Mesendoderm (in vitro differentiated cells): Measurements from ENCODE around the gene DBT.
A peak's percentile ranks its signal among the peaks of the same experiment; 100 is the strongest.

Source experiments
- DNase-seq: peaks from one replicate; pipeline ENCODE4 v3.0.0; 2013
- H2AK5ac ChIP-seq: 2 replicates; pipeline ENCODE4 v1.6.1; 2013; ENCODE audit warnings: low read length, inconsistent platforms
- H2BK120ac ChIP-seq: 2 replicates; pipeline ENCODE4 v1.6.1; 2013; ENCODE audit warnings: low read depth, mild to moderate bottlenecking, low read length, moderate library complexity, mixed read lengths
- H2BK15ac ChIP-seq: replicated peaks from 2 replicates; pipeline ENCODE4 v1.6.1; 2013; ENCODE audit warnings: low read depth, mild to moderate bottlenecking, moderate library complexity
- H2BK5ac ChIP-seq: 2 replicates; pipeline ENCODE4 v1.6.1; 2013; ENCODE audit warnings: low read length, inconsistent platforms
- H3K18ac ChIP-seq: 2 replicates; pipeline ENCODE4 v1.6.1; 2013; ENCODE audit warnings: mild to moderate bottlenecking, low read length, mixed read lengths
- H3K23ac ChIP-seq: one replicate; pipeline ENCODE4 v1.6.1; 2013; ENCODE audit warnings: low read length
- H3K27ac ChIP-seq: 2 replicates; pipeline ENCODE4 v1.5.1; 2013; ENCODE audit warnings: low read depth, mild to moderate bottlenecking, inconsistent platforms, low read length, moderate library complexity
- H3K27me3 ChIP-seq: 2 replicates; pipeline ENCODE4 v1.6.1; 2013; ENCODE audit warnings: low read length, control low read depth, mild to moderate bottlenecking, inconsistent platforms; ENCODE audit not compliant: insufficient read depth, poor library complexity
- H3K36me3 ChIP-seq: 2 replicates; pipeline ENCODE4 v1.6.1; 2013; ENCODE audit warnings: low read length, inconsistent platforms; ENCODE audit not compliant: control insufficient read depth, insufficient read depth
- H3K4ac ChIP-seq: one replicate; pipeline ENCODE4 v1.6.1; 2013; ENCODE audit warnings: low read depth, mild to moderate bottlenecking, low read length, moderate library complexity
- H3K4me1 ChIP-seq: 2 replicates; pipeline ENCODE4 v1.6.1; 2013; ENCODE audit warnings: low read depth, low read length, inconsistent platforms; ENCODE audit not compliant: control insufficient read depth
- H3K4me2 ChIP-seq: 2 replicates; pipeline ENCODE4 v1.6.1; 2013; ENCODE audit warnings: low read length
- H3K4me3 ChIP-seq: 2 replicates; pipeline ENCODE4 v1.5.1; 2013; ENCODE audit warnings: mild to moderate bottlenecking, low read length
- H3K56ac ChIP-seq: one replicate; pipeline ENCODE4 v1.6.1; 2013; ENCODE audit warnings: low read length
- H3K79me1 ChIP-seq: 2 replicates; pipeline ENCODE4 v1.6.1; 2013; ENCODE audit warnings: low read length, inconsistent platforms
- H3K79me2 ChIP-seq: 2 replicates; pipeline ENCODE4 v1.6.1; 2013; ENCODE audit warnings: mild to moderate bottlenecking, low read length; ENCODE audit not compliant: control insufficient read depth, insufficient read depth
- H3K9ac ChIP-seq: 2 replicates; pipeline ENCODE4 v1.6.1; 2013; ENCODE audit warnings: low read length, inconsistent platforms
- H4K5ac ChIP-seq: one replicate; pipeline ENCODE4 v1.6.1; 2013; ENCODE audit warnings: low read length
- H4K8ac ChIP-seq: one replicate; pipeline ENCODE4 v1.6.1; 2013; ENCODE audit warnings: low read depth, mild to moderate bottlenecking, control low read depth, low read length, moderate library complexity
- WGBS: extraction: QIAGEN DNeasy Blood & Tissue Kit; methylation state at CpG from one replicate; pipeline ENCODE4 v1.1.7; 2013; ENCODE audit warnings: low lambda C conversion rate, missing lambda C conversion rate; ENCODE audit not compliant: insufficient coverage; ENCODE audit errors: extremely low coverage; 5-methylcytosine and 5-hydroxymethylcytosine counted together

DBT gene

GRCh38 chr1:100249155-100249536 lies 488 bp downstream of the DBT start:
- no peaks in the 10 kb centered on the region for H3K27me3 ChIP-seq
- H4K5ac ChIP-seq, result no peak overlapping the region
- peaks cover 11% of the 10 kb centered on the region for H3K79me2 ChIP-seq
- peak overlapping the region; percentile 98 for H3K56ac ChIP-seq
- H2BK15ac ChIP-seq, result no peak overlapping the region
- H3K23ac ChIP-seq, result peak overlapping the region; percentile 34
- H3K9ac ChIP-seq, result peak overlapping the region; percentile 88
- no peak overlapping the region for H3K18ac ChIP-seq
- no peak overlapping the region for H2BK120ac ChIP-seq
- no peaks in the 10 kb centered on the region for H3K36me3 ChIP-seq
- H2AK5ac ChIP-seq, result no peak overlapping the region
- H3K4ac ChIP-seq, result peak overlapping the region; percentile 4
- no peak overlapping the region for H3K27ac ChIP-seq
- H3K79me1 ChIP-seq, result peaks cover 5% of the 10 kb centered on the region
- no peak overlapping the region for H4K8ac ChIP-seq
- DNase-seq, result no peak
- H3K4me2 ChIP-seq, result peak overlapping the region; percentile 39
- H2BK5ac ChIP-seq, result peak overlapping the region; percentile 7
- no CpG with 5 or more reads among the region's 12 CpGs for WGBS
- H3K4me3 ChIP-seq, result peak overlapping the region; percentile 97
- H3K4me1 ChIP-seq, result peaks cover 4% of the 10 kb centered on the region

GRCh38 chr1:100246738-100247137 lies 2.9 kb downstream of the DBT start:
- Histone ChIP-seq H2BK5ac (no peak overlapping the region), H3K4ac (no peak overlapping the region), H2AK5ac (no peak overlapping the region), H3K18ac (no peak overlapping the region), H3K9ac (no peak overlapping the region), H3K27ac (no peak overlapping the region), H3K23ac (no peak overlapping the region), H4K5ac (no peak overlapping the region), H3K79me1 (peaks cover 8% of the 10 kb centered on the region), H2BK120ac (no peak overlapping the region), H2BK15ac (no peak overlapping the region), H3K27me3 (no peaks in the 10 kb centered on the region), H3K4me1 (peaks cover 2% of the 10 kb centered on the region), H3K4me2 (no peak overlapping the region), H3K79me2 (peaks cover 13% of the 10 kb centered on the region), H4K8ac (no peak overlapping the region), H3K4me3 (no peak overlapping the region), H3K36me3 (no peaks in the 10 kb centered on the region), H3K56ac (no peak overlapping the region)
- peak; percentile 6 for DNase-seq
- no CpG with 5 or more reads among the region's 4 CpGs for WGBS

GRCh38 chr1:100240631-100241030 lies 9.0 kb downstream of the DBT start:
- no CpG with 5 or more reads among the region's 4 CpGs for WGBS
- H2BK120ac ChIP-seq, result no peak overlapping the region

GRCh38 chr1:100239961-100240360 lies 9.7 kb downstream of the DBT start:
- no peaks in the 10 kb centered on the region for H3K4me1 ChIP-seq
- no peak overlapping the region for H2BK15ac ChIP-seq
- no peak for DNase-seq
- no peak overlapping the region for H3K18ac ChIP-seq
- H3K79me2 ChIP-seq, result peaks cover 2% of the 10 kb centered on the region
- H3K9ac ChIP-seq, result no peak overlapping the region
- H4K5ac ChIP-seq, result no peak overlapping the region
- H3K56ac ChIP-seq, result no peak overlapping the region
- no peak overlapping the region for H3K4me2 ChIP-seq
- H3K4ac ChIP-seq, result no peak overlapping the region
- no peak overlapping the region for H3K27ac ChIP-seq
- no peak overlapping the region for H3K23ac ChIP-seq
- no peak overlapping the region for H4K8ac ChIP-seq
- H3K36me3 ChIP-seq, result no peaks in the 10 kb centered on the region
- no peak overlapping the region for H2BK5ac ChIP-seq
- H3K79me1 ChIP-seq, result peaks cover 3% of the 10 kb centered on the region
- no peak overlapping the region for H3K4me3 ChIP-seq
- no peak overlapping the region for H2AK5ac ChIP-seq
- H3K27me3 ChIP-seq, result no peaks in the 10 kb centered on the region
- no peak overlapping the region for H2BK120ac ChIP-seq

More at GRCh38 chr1:100240631-100241030, 9.0 kb downstream of the DBT start:
- Histone ChIP-seq H3K23ac (no peak overlapping the region), H3K79me2 (peaks cover 2% of the 10 kb centered on the region), H2BK5ac (no peak overlapping the region), H3K4me2 (no peak overlapping the region), H3K4ac (no peak overlapping the region), H4K5ac (no peak overlapping the region), H3K27ac (no peak overlapping the region), H3K9ac (no peak overlapping the region), H3K18ac (no peak overlapping the region), H3K27me3 (no peaks in the 10 kb centered on the region), H2AK5ac (no peak overlapping the region), H3K56ac (no peak overlapping the region), H3K4me3 (no peak overlapping the region), H2BK15ac (no peak overlapping the region), H3K4me1 (no peaks in the 10 kb centered on the region), H3K36me3 (no peaks in the 10 kb centered on the region), H4K8ac (no peak overlapping the region), H3K79me1 (peaks cover 3% of the 10 kb centered on the region)
- DNase-seq, result no peak

GRCh38 chr1:100237091-100237490 lies 12.5 kb downstream of the DBT start:
- H3K4me3 ChIP-seq, result no peak overlapping the region
- H3K4ac ChIP-seq, result no peak overlapping the region
- H3K79me1 ChIP-seq, result no peaks in the 10 kb centered on the region
- H3K18ac ChIP-seq, result no peak overlapping the region
- H3K4me1 ChIP-seq, result no peaks in the 10 kb centered on the region
- H2BK5ac ChIP-seq, result no peak overlapping the region
- no peaks in the 10 kb centered on the region for H3K79me2 ChIP-seq
- no peak overlapping the region for H4K8ac ChIP-seq
- no peak overlapping the region for H2BK15ac ChIP-seq
- no peak for DNase-seq
- no peak overlapping the region for H3K56ac ChIP-seq
- no CpG with 5 or more reads among the region's 3 CpGs for WGBS
- no peaks in the 10 kb centered on the region for H3K27me3 ChIP-seq
- H4K5ac ChIP-seq, result no peak overlapping the region
- H2AK5ac ChIP-seq, result no peak overlapping the region
- H3K27ac ChIP-seq, result no peak overlapping the region
- H3K4me2 ChIP-seq, result no peak overlapping the region
- H3K9ac ChIP-seq, result no peak overlapping the region
- no peaks in the 10 kb centered on the region for H3K36me3 ChIP-seq
- H2BK120ac ChIP-seq, result no peak overlapping the region
- no peak overlapping the region for H3K23ac ChIP-seq

GRCh38 chr1:100234432-100234831 lies 15.2 kb downstream of the DBT start:
- Histone ChIP-seq H3K79me2 (no peaks in the 10 kb centered on the region), H3K4me1 (no peaks in the 10 kb centered on the region), H2BK5ac (no peak overlapping the region), H2BK120ac (no peak overlapping the region), H2BK15ac (no peak overlapping the region), H3K18ac (no peak overlapping the region), H4K5ac (no peak overlapping the region), H3K27me3 (no peaks in the 10 kb centered on the region), H3K4ac (no peak overlapping the region), H3K23ac (no peak overlapping the region), H4K8ac (no peak overlapping the region), H3K79me1 (no peaks in the 10 kb centered on the region), H3K9ac (no peak overlapping the region), H3K27ac (no peak overlapping the region), H2AK5ac (no peak overlapping the region), H3K36me3 (no peaks in the 10 kb centered on the region), H3K4me3 (no peak overlapping the region), H3K56ac (no peak overlapping the region), H3K4me2 (no peak overlapping the region)
- DNase-seq, result no peak
- WGBS, result no CpG with 5 or more reads among the region's 1 CpG
